ENCODE measurements around the gene CHGA.

GRCh38 chr14:92898566-92899131, 24.3 kb upstream of the CHGA start:
- no peak for TF ChIP-seq EP300 (conservative IDR thresholded peaks at IDR 0.05; ENCODE audit: poor library complexity, severe bottlenecking)
- no peak for TF ChIP-seq REST (IDR thresholded peaks at IDR 0.05; ENCODE audit: borderline replicate concordance)
- no peak for TF ChIP-seq SMC3 (conservative IDR thresholded peaks at IDR 0.05; ENCODE audit: poor library complexity)

All from neural cell (in vitro differentiated cells).